ENCODE data around the gene C14orf93. TPM values are rescaled to one million over a fixed set of nuclear protein-coding genes. Genes with fewer than 3 reads are reported as not detected.
A peak's percentile ranks its signal among the peaks of the same experiment; 100 is the strongest.

Gene C14orf93
- total and polyA plus RNA-seq, 9 of the 15 experiments (the other 6 are each of a cell fraction or from before 2014, with no cell fraction given), result 2.2 to 22.4 (median 16.1) TPM

DNA sequence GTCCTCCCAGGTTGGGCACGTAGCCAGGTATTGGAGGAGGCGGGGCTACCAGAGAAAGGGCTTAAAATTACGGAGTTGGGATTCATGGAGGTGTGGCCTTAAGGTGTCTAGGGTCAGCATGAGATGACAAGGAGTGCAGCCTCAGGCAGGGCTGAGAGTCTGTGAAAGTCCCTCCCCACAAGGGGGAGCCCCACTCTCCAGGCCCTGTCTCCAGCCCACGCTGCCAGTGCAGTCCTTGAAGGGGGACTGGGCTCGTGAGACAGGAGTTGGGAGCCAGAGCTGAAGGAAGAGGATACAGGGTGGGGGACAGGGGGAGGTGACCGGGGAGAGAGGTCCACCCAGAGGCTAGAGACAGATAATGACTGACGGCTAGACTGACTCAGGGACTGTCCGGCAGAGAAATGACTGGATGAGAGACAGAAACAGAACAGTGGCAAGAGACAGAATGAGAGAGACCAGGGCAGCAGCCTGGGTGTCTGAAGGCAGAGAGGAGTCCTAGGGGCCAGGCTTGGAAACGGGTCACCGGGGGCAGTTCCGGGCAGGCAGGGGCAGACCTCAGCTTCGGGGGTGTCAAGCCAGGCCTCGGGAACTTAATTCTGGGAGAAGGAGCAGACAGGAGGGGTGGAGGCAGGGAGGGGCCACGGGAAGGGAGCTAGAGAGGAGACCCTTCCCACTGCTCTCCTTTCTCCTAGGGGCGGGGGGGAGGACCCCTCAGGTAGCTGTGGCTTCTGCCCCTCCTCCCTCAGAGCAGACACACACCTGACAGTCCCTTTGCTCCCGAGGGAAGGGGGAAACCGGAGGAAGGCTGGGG, 46.4 kb upstream of the C14orf93 start (continued):
- TF ChIP-seq, protein P1, sequence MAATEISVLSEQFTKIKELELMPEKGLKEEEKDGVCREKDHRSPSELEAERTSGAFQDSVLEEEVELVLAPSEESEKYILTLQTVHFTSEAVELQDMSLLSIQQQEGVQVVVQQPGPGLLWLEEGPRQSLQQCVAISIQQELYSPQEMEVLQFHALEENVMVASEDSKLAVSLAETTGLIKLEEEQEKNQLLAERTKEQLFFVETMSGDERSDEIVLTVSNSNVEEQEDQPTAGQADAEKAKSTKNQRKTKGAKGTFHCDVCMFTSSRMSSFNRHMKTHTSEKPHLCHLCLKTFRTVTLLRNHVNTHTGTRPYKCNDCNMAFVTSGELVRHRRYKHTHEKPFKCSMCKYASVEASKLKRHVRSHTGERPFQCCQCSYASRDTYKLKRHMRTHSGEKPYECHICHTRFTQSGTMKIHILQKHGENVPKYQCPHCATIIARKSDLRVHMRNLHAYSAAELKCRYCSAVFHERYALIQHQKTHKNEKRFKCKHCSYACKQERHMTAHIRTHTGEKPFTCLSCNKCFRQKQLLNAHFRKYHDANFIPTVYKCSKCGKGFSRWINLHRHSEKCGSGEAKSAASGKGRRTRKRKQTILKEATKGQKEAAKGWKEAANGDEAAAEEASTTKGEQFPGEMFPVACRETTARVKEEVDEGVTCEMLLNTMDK (IDR thresholded peaks at IDR 0.05; ENCODE audit: borderline replicate concordance, insufficient read depth, low read depth, low read length, poor library complexity, severe bottlenecking), result peak; percentile 98
- TF ChIP-seq STAT5A (IDR thresholded peaks at IDR 0.05; ENCODE audit: borderline replicate concordance, low read length), result no peak
- TF ChIP-seq, protein P2, sequence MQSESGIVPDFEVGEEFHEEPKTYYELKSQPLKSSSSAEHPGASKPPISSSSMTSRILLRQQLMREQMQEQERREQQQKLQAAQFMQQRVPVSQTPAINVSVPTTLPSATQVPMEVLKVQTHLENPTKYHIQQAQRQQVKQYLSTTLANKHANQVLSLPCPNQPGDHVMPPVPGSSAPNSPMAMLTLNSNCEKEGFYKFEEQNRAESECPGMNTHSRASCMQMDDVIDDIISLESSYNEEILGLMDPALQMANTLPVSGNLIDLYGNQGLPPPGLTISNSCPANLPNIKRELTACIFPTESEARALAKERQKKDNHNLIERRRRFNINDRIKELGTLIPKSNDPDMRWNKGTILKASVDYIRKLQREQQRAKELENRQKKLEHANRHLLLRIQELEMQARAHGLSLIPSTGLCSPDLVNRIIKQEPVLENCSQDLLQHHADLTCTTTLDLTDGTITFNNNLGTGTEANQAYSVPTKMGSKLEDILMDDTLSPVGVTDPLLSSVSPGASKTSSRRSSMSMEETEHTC (IDR thresholded peaks at IDR 0.05), result no peak
- TF ChIP-seq BCOR (IDR thresholded peaks at IDR 0.05), result peak; percentile 57
- TF ChIP-seq, protein P3, sequence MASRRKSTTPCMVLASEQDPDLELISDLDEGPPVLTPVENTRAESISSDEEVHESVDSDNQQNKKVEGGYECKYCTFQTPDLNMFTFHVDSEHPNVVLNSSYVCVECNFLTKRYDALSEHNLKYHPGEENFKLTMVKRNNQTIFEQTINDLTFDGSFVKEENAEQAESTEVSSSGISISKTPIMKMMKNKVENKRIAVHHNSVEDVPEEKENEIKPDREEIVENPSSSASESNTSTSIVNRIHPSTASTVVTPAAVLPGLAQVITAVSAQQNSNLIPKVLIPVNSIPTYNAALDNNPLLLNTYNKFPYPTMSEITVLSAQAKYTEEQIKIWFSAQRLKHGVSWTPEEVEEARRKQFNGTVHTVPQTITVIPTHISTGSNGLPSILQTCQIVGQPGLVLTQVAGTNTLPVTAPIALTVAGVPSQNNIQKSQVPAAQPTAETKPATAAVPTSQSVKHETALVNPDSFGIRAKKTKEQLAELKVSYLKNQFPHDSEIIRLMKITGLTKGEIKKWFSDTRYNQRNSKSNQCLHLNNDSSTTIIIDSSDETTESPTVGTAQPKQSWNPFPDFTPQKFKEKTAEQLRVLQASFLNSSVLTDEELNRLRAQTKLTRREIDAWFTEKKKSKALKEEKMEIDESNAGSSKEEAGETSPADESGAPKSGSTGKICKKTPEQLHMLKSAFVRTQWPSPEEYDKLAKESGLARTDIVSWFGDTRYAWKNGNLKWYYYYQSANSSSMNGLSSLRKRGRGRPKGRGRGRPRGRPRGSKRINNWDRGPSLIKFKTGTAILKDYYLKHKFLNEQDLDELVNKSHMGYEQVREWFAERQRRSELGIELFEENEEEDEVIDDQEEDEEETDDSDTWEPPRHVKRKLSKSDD (conservative IDR thresholded peaks at IDR 0.05; ENCODE audit: low read length), result no peak
- TF ChIP-seq ZNF143 (CRISPR knock-in tag; IDR thresholded peaks at IDR 0.05), result no peak
- TF ChIP-seq, protein P4, sequence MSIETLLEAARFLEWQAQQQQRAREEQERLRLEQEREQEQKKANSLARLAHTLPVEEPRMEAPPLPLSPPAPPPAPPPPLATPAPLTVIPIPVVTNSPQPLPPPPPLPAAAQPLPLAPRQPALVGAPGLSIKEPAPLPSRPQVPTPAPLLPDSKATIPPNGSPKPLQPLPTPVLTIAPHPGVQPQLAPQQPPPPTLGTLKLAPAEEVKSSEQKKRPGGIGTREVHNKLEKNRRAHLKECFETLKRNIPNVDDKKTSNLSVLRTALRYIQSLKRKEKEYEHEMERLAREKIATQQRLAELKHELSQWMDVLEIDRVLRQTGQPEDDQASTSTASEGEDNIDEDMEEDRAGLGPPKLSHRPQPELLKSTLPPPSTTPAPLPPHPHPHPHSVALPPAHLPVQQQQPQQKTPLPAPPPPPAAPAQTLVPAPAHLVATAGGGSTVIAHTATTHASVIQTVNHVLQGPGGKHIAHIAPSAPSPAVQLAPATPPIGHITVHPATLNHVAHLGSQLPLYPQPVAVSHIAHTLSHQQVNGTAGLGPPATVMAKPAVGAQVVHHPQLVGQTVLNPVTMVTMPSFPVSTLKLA (conservative IDR thresholded peaks at IDR 0.05), result peak; percentile 36 to 68; a peak in 3 of 4 replicates
- TF ChIP-seq, protein P5, sequence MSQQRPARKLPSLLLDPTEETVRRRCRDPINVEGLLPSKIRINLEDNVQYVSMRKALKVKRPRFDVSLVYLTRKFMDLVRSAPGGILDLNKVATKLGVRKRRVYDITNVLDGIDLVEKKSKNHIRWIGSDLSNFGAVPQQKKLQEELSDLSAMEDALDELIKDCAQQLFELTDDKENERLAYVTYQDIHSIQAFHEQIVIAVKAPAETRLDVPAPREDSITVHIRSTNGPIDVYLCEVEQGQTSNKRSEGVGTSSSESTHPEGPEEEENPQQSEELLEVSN (IDR thresholded peaks at IDR 0.05; ENCODE audit: borderline replicate concordance in 1 of 2, extremely low read depth in 1 of 2, insufficient read depth in 1 of 2, insufficient read length in 1 of 2, low read depth in 1 of 2, low read length in 1 of 2, poor library complexity in 1 of 2, severe bottlenecking in 1 of 2), result peak; percentile 16 to 55
- no peak for TF ChIP-seq ZNF146 (CRISPR knock-in tag; IDR thresholded peaks at IDR 0.05; ENCODE audit: unreplicated experiment)
- TF ChIP-seq KHSRP (IDR thresholded peaks at IDR 0.05), result no peak
- TF ChIP-seq GTF2E2 (tag; IDR thresholded peaks at IDR 0.05), result no peak
- no peak; the same call in 1 of the 2 replicates for TF ChIP-seq PHF21A (IDR thresholded peaks at IDR 0.05; ENCODE audit: borderline replicate concordance, low read depth)
- peak in 1 of 2 experiments; percentile 42; a peak in 1 of 4 replicates for TF ChIP-seq TBL1XR1 (IDR thresholded peaks at IDR 0.05; ENCODE audit: low read length in 2 of 2)
- TF ChIP-seq, protein P6, sequence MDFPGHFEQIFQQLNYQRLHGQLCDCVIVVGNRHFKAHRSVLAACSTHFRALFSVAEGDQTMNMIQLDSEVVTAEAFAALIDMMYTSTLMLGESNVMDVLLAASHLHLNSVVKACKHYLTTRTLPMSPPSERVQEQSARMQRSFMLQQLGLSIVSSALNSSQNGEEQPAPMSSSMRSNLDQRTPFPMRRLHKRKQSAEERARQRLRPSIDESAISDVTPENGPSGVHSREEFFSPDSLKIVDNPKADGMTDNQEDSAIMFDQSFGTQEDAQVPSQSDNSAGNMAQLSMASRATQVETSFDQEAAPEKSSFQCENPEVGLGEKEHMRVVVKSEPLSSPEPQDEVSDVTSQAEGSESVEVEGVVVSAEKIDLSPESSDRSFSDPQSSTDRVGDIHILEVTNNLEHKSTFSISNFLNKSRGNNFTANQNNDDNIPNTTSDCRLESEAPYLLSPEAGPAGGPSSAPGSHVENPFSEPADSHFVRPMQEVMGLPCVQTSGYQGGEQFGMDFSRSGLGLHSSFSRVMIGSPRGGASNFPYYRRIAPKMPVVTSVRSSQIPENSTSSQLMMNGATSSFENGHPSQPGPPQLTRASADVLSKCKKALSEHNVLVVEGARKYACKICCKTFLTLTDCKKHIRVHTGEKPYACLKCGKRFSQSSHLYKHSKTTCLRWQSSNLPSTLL (IDR thresholded peaks at IDR 0.05), result no peak
